Ovary (tissue), 3 donors: ENCODE data around the gene FRMD4A.

ENCODE experiments used
- POLR2A ChIP-seq: fragments of 450-650 bp; IDR thresholded peaks from one replicate; pipeline ENCODE4 v1.6.1; 2017; ENCODE audit warnings: antibody characterized with exemption, mild to moderate bottlenecking, moderate library complexity
- TF ChIP-seq, protein P1 (sequence below), 3 donors: fragments of 450-650 bp in 2 of 3; fragments of 200-600 bp in 1 of 3; IDR thresholded peaks; one replicate each; pipeline versions ENCODE4 v1.5.1 to v1.8.0; 2016 to 2022; ENCODE audit warnings: antibody characterized with exemption in 3 of 3, mild to moderate bottlenecking in 1 of 3
- donor health status: DM: no; HTN: no; CAD: no.

DNA sequence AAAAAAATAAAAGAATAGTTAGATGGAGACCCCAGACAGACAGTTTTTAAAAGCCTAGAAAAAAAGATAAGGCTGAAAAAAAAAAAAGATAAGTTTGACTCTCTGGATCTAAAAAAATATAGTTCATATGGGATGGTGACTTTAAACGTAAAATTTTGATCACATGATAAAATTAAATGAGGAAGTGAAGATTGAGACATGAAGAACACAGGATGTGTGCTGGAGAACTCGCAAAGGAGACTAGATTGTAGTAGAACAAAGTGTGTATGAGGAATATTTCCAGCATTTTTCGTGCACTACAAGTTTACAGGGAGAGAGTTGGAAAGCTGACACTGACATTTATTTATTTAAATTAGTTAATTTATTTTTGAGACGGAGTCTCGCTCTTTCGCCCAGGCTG is 457.5 kb downstream of the FRMD4A start:
- TF ChIP-seq POLR2A: no peak
- TF ChIP-seq, protein P1, sequence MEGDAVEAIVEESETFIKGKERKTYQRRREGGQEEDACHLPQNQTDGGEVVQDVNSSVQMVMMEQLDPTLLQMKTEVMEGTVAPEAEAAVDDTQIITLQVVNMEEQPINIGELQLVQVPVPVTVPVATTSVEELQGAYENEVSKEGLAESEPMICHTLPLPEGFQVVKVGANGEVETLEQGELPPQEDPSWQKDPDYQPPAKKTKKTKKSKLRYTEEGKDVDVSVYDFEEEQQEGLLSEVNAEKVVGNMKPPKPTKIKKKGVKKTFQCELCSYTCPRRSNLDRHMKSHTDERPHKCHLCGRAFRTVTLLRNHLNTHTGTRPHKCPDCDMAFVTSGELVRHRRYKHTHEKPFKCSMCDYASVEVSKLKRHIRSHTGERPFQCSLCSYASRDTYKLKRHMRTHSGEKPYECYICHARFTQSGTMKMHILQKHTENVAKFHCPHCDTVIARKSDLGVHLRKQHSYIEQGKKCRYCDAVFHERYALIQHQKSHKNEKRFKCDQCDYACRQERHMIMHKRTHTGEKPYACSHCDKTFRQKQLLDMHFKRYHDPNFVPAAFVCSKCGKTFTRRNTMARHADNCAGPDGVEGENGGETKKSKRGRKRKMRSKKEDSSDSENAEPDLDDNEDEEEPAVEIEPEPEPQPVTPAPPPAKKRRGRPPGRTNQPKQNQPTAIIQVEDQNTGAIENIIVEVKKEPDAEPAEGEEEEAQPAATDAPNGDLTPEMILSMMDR (IDR thresholded peaks at IDR 0.05): no peak
